Smooth muscle cell (in vitro differentiated cells): ENCODE data around the gene KRTAP5-7. TPM values are rescaled to one million over a fixed set of nuclear protein-coding genes. Genes with fewer than 3 reads are reported as not detected.

ENCODE experiments used
- DNase-seq: peaks from one replicate; lab custom pipeline; 2025; ENCODE audit not compliant: unreplicated experiment; lab: John Stamatoyannopoulos, UW
- H2AFZ ChIP-seq: fragments of 200-600 bp; sonication (generic); 2 replicates; pipeline ENCODE4 v1.6.0; 2016; ENCODE audit warnings: antibody characterized with exemption, low read depth, mild to moderate bottlenecking
- H3F3A ChIP-seq: fragments of 200-600 bp; sonication (generic); 2 replicates; pipeline ENCODE4 v1.6.0; 2017; ENCODE audit warnings: antibody characterized with exemption, low read depth
- H3K27ac ChIP-seq: fragments of 200-600 bp; sonication (generic); 2 replicates; pipeline ENCODE4 v1.5.1; 2016; ENCODE audit warnings: low read depth, mild to moderate bottlenecking
- H3K27me3 ChIP-seq: fragments of 200-600 bp; sonication (generic); 2 replicates; pipeline ENCODE4 v1.6.1; 2016; ENCODE audit warnings: low read depth, mild to moderate bottlenecking
- H3K36me3 ChIP-seq: fragments of 200-600 bp; sonication (generic); 2 replicates; pipeline ENCODE4 v1.5.1; 2016; ENCODE audit warnings: low read depth
- H3K4me1 ChIP-seq: fragments of 200-600 bp; sonication (generic); 2 replicates; pipeline ENCODE4 v1.5.1; 2016; ENCODE audit warnings: low read depth
- H3K4me2 ChIP-seq: fragments of 200-600 bp; sonication (generic); 2 replicates; pipeline ENCODE4 v1.6.0; 2016; ENCODE audit warnings: mild to moderate bottlenecking
- H3K4me3 ChIP-seq: fragments of 200-600 bp; sonication (generic); 2 replicates; pipeline ENCODE4 v1.5.1; 2016; ENCODE audit warnings: mild to moderate bottlenecking
- H3K79me2 ChIP-seq: fragments of 200-600 bp; sonication (generic); 2 replicates; pipeline ENCODE4 v1.6.0; 2016; ENCODE audit warnings: low read depth, mild to moderate bottlenecking
- H3K9ac ChIP-seq: fragments of 200-600 bp; sonication (generic); 2 replicates; pipeline ENCODE4 v1.6.0; 2016; ENCODE audit warnings: low read depth
- H3K9me3 ChIP-seq: fragments of 200-600 bp; sonication (generic); replicated peaks from 2 replicates; pipeline ENCODE4 v1.5.1; 2016; ENCODE audit warnings: low read depth
- H4K20me1 ChIP-seq: fragments of 200-600 bp; sonication (generic); 2 replicates; pipeline ENCODE4 v1.6.0; 2016; ENCODE audit warnings: low read depth
- WGBS: methylation state at CpG from one replicate; pipeline ENCODE4 v1.1.7; 2016; ENCODE audit warnings: low lambda C conversion rate; 5-methylcytosine and 5-hydroxymethylcytosine counted together
- polyA plus RNA-seq: library from polyadenylated mRNA; unstranded; fragments of >200 nt; fragmentation: Nextera tagmentation; extraction: Ambion mirVana; gene quantifications from 2 replicates; pipeline ENCODE4 v1.2.1, GENCODE V29; 2016
- total RNA-seq: library from RNA; depleted of rRNA; stranded (reverse); fragments of >200 nt; gene quantifications from 2 replicates; pipeline ENCODE4 v1.2.3, GENCODE V29; 2014
- TF ChIP-seq, protein P1 (sequence below): fragments of 200-600 bp; sonication (generic); IDR thresholded peaks from 2 replicates; pipeline ENCODE4 v1.5.1; 2017; ENCODE audit warnings: borderline replicate concordance, mild to moderate bottlenecking, antibody characterized with exemption; ENCODE audit not compliant: insufficient read depth, poor library complexity, severe bottlenecking

The KRTAP5-7 gene
- total and polyA plus RNA-seq, 2 experiments from 2014 or later = not detected

DNA sequence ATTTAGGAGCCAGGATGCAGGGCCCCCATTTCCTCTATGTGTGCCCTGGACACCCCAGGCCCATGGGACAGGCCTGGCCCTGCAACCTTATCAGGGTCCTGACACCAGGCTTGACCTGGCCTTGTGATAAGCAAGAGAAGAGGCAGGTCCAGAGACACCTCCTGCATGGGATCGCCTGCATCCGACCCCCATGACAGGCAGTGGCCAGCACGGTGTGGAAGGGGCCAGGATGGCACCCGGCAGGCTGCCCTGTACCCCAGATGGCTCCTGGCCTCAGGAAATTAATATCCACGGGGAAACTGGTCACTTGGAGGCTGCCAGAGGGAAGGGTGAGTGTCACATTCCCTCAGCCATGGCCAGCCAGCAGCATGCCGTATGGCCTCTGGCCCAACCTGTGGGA, 27.9 kb downstream of the KRTAP5-7 start:
- Histone ChIP-seq H3K4me2 (no peak overlapping the region), H3K79me2 (no peaks in the 10 kb centered on the region), H4K20me1 (no peaks in the 10 kb centered on the region), H3K4me1 (no peaks in the 10 kb centered on the region), H3K36me3 (no peaks in the 10 kb centered on the region), H3F3A (no peaks in the 10 kb centered on the region), H3K27ac (no peak overlapping the region), H2AFZ (no peak overlapping the region), H3K9me3 (no peaks in the 10 kb centered on the region), H3K9ac (no peak overlapping the region), H3K4me3 (no peak overlapping the region), H3K27me3 (no peaks in the 10 kb centered on the region)
- no peak for DNase-seq
- TF ChIP-seq, protein P1, sequence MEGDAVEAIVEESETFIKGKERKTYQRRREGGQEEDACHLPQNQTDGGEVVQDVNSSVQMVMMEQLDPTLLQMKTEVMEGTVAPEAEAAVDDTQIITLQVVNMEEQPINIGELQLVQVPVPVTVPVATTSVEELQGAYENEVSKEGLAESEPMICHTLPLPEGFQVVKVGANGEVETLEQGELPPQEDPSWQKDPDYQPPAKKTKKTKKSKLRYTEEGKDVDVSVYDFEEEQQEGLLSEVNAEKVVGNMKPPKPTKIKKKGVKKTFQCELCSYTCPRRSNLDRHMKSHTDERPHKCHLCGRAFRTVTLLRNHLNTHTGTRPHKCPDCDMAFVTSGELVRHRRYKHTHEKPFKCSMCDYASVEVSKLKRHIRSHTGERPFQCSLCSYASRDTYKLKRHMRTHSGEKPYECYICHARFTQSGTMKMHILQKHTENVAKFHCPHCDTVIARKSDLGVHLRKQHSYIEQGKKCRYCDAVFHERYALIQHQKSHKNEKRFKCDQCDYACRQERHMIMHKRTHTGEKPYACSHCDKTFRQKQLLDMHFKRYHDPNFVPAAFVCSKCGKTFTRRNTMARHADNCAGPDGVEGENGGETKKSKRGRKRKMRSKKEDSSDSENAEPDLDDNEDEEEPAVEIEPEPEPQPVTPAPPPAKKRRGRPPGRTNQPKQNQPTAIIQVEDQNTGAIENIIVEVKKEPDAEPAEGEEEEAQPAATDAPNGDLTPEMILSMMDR = no peak
- WGBS = 93% methylated on average over 6 of the region's 6 CpGs

DNA sequence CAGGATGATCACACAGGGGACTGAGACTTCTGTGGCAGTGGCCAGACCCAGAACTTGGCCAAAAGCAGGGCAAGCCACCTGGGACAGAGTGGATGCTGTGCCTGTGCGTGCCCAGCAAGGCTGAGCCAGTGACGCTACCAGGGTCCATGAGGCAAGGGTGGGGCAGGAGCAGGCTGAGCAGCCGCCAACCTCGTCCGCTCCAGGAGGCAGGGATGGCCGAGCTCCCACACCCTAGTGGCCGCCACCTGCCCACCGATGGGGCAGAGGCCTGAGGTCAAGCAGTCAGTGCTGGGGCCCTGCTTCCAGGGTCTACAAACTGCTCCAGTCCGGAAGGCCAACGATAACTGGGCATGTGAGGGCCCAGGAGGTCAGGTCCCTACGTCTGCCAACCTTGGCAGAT, 28.4 kb downstream of the KRTAP5-7 start:
- WGBS = 93% methylated on average over 11 of the region's 11 CpGs
- TF ChIP-seq, protein P1 = no peak

GRCh38 chr11:71556018-71556417, 29.0 kb downstream of the KRTAP5-7 start:
- H3K4me3 ChIP-seq = no peak overlapping the region
- no peak overlapping the region for H3K27ac ChIP-seq
- no peak overlapping the region for H3K4me2 ChIP-seq
- H3K36me3 ChIP-seq = no peaks in the 10 kb centered on the region
- no peaks in the 10 kb centered on the region for H3K9me3 ChIP-seq
- no peaks in the 10 kb centered on the region for H3K79me2 ChIP-seq
- H3K9ac ChIP-seq = no peak overlapping the region
- no peaks in the 10 kb centered on the region for H3K4me1 ChIP-seq
- H3K27me3 ChIP-seq = no peaks in the 10 kb centered on the region
- no peaks in the 10 kb centered on the region for H4K20me1 ChIP-seq
- 93% methylated on average over 4 of the region's 4 CpGs for WGBS
- H2AFZ ChIP-seq = no peak overlapping the region
- TF ChIP-seq, protein P1 = no peak
- no peak for DNase-seq
- H3F3A ChIP-seq = no peaks in the 10 kb centered on the region

More for the DNA sequence above, 28.4 kb downstream of the KRTAP5-7 start:
- Histone ChIP-seq H3K4me1 (no peaks in the 10 kb centered on the region), H2AFZ (no peak overlapping the region), H3K9me3 (no peaks in the 10 kb centered on the region), H3F3A (no peaks in the 10 kb centered on the region), H3K4me3 (no peak overlapping the region), H4K20me1 (no peaks in the 10 kb centered on the region), H3K4me2 (no peak overlapping the region), H3K36me3 (no peaks in the 10 kb centered on the region), H3K27ac (no peak overlapping the region), H3K27me3 (no peaks in the 10 kb centered on the region), H3K9ac (no peak overlapping the region), H3K79me2 (no peaks in the 10 kb centered on the region)
- no peak for DNase-seq

GRCh38 chr11:71557257-71557656, 30.2 kb downstream of the KRTAP5-7 start:
- no peaks in the 10 kb centered on the region for H3K27me3 ChIP-seq
- H3K9me3 ChIP-seq = no peaks in the 10 kb centered on the region

More at GRCh38 chr11:71557257-71557656, 30.2 kb downstream of the KRTAP5-7 start:
- DNase-seq = no peak
- TF ChIP-seq, protein P1 = no peak
- H3K4me3 ChIP-seq = no peak overlapping the region
- no peaks in the 10 kb centered on the region for H3K4me1 ChIP-seq
- no peaks in the 10 kb centered on the region for H3F3A ChIP-seq
- no peaks in the 10 kb centered on the region for H3K36me3 ChIP-seq
- H2AFZ ChIP-seq = no peak overlapping the region
- no peak overlapping the region for H3K27ac ChIP-seq
- H3K4me2 ChIP-seq = no peak overlapping the region
- no peaks in the 10 kb centered on the region for H4K20me1 ChIP-seq
- no peak overlapping the region for H3K9ac ChIP-seq
- H3K79me2 ChIP-seq = no peaks in the 10 kb centered on the region
